ENCODE results near the gene MYDGF. TPM values are rescaled to one million over a fixed set of nuclear protein-coding genes. Genes with fewer than 3 reads are reported as not detected.

MYDGF gene
- total RNA-seq, 1 experiment from 2014 or later = 128 TPM

GRCh38 chr19:4664642-4665041 lies 5.5 kb downstream of the MYDGF start:
- no peak for DNase-seq (ENCODE audit: low spot score)
- TF ChIP-seq EZH2 (IDR thresholded peaks at IDR 0.05; ENCODE audit: borderline replicate concordance, low read depth, low read length, poor library complexity, severe bottlenecking) (no peak), CTCF (conservative IDR thresholded peaks at IDR 0.05; ENCODE audit: low read depth, low read length) (no peak)
- Histone ChIP-seq H3K27ac (ENCODE audit: low read depth, low read length, poor library complexity, severe bottlenecking) (no peak overlapping the region), H3K36me3 (ENCODE audit: insufficient read depth, low read length, poor library complexity, severe bottlenecking) (peaks cover 41% of the 10 kb centered on the region), H3K27me3 (replicated peaks; ENCODE audit: insufficient read depth, low read depth, low read length, poor library complexity) (no peaks in the 10 kb centered on the region), H3K4me3 (ENCODE audit: low read depth, low read length, poor library complexity, severe bottlenecking) (no peak overlapping the region), H3K4me1 (ENCODE audit: insufficient read depth, low read length, poor library complexity, severe bottlenecking) (no peaks in the 10 kb centered on the region), H3K9me3 (ENCODE audit: low read depth, low read length, poor library complexity, severe bottlenecking) (no peaks in the 10 kb centered on the region)
- ChIA-PET CTCF (no interaction called here), POLR2A (ENCODE audit: low non-redundant PET) (no interaction called here)
- no TSS peak for BruUV-seq (replicated peaks)
- intact Hi-C loops (cut with micrococcal nuclease; ENCODE audit: unreplicated experiment) = no loop called here

- H3K27me3 ChIP-seq (replicated peaks; ENCODE audit: insufficient read depth, low read depth, low read length, poor library complexity) = no peaks in the 10 kb centered on the region
- no peaks in the 10 kb centered on the region for H3K9me3 ChIP-seq (ENCODE audit: low read depth, low read length, poor library complexity, severe bottlenecking)
- H3K4me1 ChIP-seq (ENCODE audit: insufficient read depth, low read length, poor library complexity, severe bottlenecking) = no peaks in the 10 kb centered on the region
- H3K27ac ChIP-seq (ENCODE audit: low read depth, low read length, poor library complexity, severe bottlenecking) = no peak overlapping the region
- H3K4me3 ChIP-seq (ENCODE audit: low read depth, low read length, poor library complexity, severe bottlenecking) = no peak overlapping the region
- H3K36me3 ChIP-seq (ENCODE audit: insufficient read depth, low read length, poor library complexity, severe bottlenecking) = peaks cover 44% of the 10 kb centered on the region
- TF ChIP-seq EZH2 (IDR thresholded peaks at IDR 0.05; ENCODE audit: borderline replicate concordance, low read depth, low read length, poor library complexity, severe bottlenecking) = no peak
- TF ChIP-seq CTCF (conservative IDR thresholded peaks at IDR 0.05; ENCODE audit: low read depth, low read length) = no peak
- DNase-seq (ENCODE audit: low spot score) = no peak
- CTCF ChIA-PET = no interaction called here
- intact Hi-C loops (cut with micrococcal nuclease; ENCODE audit: unreplicated experiment) = no loop called here
- POLR2A ChIA-PET (ENCODE audit: low non-redundant PET) = no interaction called here
- BruUV-seq (replicated peaks) = no TSS peak
Observed at GRCh38 chr19:4662812-4663211, 7.3 kb downstream of the MYDGF start.

GRCh38 chr19:4662020-4662695 lies 8.0 kb downstream of the MYDGF start:
- no peaks in the 10 kb centered on the region for H3K27me3 ChIP-seq (replicated peaks; ENCODE audit: insufficient read depth, low read depth, low read length, poor library complexity)
- H3K36me3 ChIP-seq (ENCODE audit: insufficient read depth, low read length, poor library complexity, severe bottlenecking) = peaks cover 50% of the 10 kb centered on the region
- CTCF ChIA-PET = no interaction called here
- intact Hi-C loops (cut with micrococcal nuclease; ENCODE audit: unreplicated experiment) = no loop called here
- no peaks in the 10 kb centered on the region for H3K4me1 ChIP-seq (ENCODE audit: insufficient read depth, low read length, poor library complexity, severe bottlenecking)
- DNase-seq (ENCODE audit: low spot score) = no peak
- no peak for TF ChIP-seq EZH2 (IDR thresholded peaks at IDR 0.05; ENCODE audit: borderline replicate concordance, low read depth, low read length, poor library complexity, severe bottlenecking)
- TF ChIP-seq CTCF (conservative IDR thresholded peaks at IDR 0.05; ENCODE audit: low read depth, low read length) = no peak
- no TSS peak for BruUV-seq (replicated peaks)
- H3K9me3 ChIP-seq (ENCODE audit: low read depth, low read length, poor library complexity, severe bottlenecking) = no peaks in the 10 kb centered on the region
- POLR2A ChIA-PET (ENCODE audit: low non-redundant PET) = no interaction called here
- no peak overlapping the region for H3K27ac ChIP-seq (ENCODE audit: low read depth, low read length, poor library complexity, severe bottlenecking)
- no peak overlapping the region for H3K4me3 ChIP-seq (ENCODE audit: low read depth, low read length, poor library complexity, severe bottlenecking)
